Stimulated activated CD4-positive, alpha-beta T cell treated with anti-CD3 and anti-CD28 coated beads, Interleukin-4, amount 100 ng/mL, for 24 hours (primary cell): ENCODE data around the gene EIF6.
A peak's percentile ranks its signal among the peaks of the same experiment; 100 is the strongest.
"Not testable (repeated sequence)": the region's sequence is repeated elsewhere in the genome, so short reads cannot be mapped to it uniquely, and the experiment has no call there.

Experiments
- DNase-seq: peaks from one replicate; pipeline ENCODE4 v3.0.0-alpha.2; 2020

Gene EIF6

DNA sequence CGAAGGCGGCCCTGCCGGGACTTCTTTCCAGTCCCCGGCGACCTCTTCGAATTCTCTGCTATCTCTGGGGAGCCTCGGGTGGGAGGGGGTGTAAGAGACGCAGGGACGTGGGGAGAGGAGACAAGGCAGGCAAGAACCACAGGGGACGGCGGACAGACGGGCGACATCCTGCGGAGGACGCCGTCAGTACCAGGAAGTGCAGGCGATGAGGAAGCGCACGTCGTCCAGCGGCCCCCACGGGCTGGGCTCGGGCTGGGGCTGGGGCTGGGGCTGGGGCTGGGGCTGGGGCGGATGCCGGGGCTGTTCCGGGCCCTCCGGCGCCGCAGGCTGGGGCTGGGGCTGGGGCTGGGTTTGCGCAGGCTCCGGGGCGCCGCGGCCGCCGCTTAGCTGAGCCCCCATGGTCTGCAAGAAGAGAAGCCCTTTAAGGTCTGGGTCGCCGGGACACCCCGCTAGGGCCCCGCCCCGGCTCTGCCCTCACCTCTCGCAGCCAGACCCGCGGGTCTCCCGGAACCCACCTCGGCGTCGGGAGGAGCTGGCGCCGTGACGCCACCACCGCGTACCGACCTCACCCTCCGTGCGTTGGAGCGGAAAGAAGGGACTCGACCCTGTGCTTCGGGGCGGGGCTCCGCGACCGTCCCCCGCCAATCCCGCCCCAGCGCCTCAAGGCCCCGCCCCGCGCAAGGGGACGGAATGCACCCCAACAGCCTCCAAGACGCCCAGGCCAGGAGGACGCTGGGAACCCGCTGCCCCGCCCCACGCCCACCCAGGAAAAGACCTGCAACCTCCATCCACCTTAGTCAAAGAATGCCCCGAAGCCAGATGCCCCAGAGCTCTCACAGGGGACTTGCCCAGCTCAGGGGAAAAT lies 6.8 kb downstream of the EIF6 start, which contains the start of gene MMP24OS:
MMP24OS (minus strand) TSS at position 592 of the 865 bp plus-strand sequence; CDS start at position 399, 193 bp downstream.
- DNase-seq: peak; percentile 86

GRCh38 chr20:35277127-35277526 lies 7.4 kb downstream of the EIF6 start:
- no peak for DNase-seq

- DNase-seq: no peak
Observed at GRCh38 chr20:35276408-35276807, 8.2 kb downstream of the EIF6 start.

DNA sequence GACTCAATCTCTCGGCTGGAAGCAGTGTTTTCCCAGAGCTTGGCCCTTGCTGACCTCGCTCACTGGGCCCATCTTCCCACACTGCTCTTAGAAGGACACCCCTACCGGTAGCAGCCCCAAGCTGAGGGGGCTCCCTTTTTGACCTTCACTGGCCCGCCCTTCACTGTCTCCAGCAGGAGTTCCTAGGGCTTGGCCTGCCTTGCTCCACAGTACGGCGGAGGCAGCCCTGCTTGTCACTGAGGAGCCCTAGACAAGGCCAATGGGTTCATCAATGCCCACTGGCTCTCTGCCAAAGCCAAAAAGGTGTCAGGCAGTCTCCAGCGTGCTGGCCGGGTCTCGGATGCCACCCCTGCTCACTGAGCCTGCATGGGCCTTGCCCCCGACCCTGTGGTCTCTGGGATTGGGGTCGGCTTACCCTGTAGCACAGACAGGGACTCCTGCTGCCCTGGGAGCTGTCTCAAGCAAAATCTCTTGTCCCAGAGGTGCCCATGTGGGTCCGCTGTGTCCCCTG lies 8.8 kb downstream of the EIF6 start:
- DNase-seq: no peak

DNA sequence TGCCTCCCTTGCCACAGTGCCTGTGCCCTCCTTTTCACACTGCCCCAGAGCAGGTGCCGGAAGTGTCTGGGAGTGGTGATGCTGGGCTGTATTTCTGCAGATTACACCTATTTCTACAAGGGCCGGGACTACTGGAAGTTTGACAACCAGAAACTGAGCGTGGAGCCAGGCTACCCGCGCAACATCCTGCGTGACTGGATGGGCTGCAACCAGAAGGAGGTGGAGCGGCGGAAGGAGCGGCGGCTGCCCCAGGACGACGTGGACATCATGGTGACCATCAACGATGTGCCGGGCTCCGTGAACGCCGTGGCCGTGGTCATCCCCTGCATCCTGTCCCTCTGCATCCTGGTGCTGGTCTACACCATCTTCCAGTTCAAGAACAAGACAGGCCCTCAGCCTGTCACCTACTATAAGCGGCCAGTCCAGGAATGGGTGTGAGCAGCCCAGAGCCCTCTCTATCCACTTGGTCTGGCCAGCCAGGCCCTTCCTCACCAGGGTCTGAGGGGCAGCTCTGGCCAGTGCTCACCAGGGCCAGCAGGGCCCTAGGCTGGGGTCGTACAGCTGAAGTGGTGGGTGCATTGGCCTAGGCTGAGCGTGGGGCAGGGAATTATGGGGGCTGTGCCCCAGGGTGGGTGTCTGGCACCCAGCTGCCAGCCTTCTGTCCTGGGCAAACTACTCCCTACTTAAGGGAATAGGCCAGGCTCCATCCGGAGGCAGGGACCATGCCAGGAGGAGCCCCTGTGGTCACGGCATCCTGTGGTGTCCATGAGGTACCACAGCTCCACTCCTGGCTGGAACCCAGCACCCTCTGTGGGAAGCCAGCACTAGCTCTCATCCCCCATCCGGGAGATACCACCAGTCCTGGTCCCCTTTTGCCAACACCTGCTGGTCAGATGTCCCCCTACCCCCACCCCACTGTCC lies 10.1 kb downstream of the EIF6 start:
- DNase-seq: no peak

- no peak for DNase-seq
Observed at GRCh38 chr20:35273449-35274171, 11.0 kb downstream of the EIF6 start.

- no peak for DNase-seq
Observed at GRCh38 chr20:35271904-35272303, 12.7 kb downstream of the EIF6 start.

DNA sequence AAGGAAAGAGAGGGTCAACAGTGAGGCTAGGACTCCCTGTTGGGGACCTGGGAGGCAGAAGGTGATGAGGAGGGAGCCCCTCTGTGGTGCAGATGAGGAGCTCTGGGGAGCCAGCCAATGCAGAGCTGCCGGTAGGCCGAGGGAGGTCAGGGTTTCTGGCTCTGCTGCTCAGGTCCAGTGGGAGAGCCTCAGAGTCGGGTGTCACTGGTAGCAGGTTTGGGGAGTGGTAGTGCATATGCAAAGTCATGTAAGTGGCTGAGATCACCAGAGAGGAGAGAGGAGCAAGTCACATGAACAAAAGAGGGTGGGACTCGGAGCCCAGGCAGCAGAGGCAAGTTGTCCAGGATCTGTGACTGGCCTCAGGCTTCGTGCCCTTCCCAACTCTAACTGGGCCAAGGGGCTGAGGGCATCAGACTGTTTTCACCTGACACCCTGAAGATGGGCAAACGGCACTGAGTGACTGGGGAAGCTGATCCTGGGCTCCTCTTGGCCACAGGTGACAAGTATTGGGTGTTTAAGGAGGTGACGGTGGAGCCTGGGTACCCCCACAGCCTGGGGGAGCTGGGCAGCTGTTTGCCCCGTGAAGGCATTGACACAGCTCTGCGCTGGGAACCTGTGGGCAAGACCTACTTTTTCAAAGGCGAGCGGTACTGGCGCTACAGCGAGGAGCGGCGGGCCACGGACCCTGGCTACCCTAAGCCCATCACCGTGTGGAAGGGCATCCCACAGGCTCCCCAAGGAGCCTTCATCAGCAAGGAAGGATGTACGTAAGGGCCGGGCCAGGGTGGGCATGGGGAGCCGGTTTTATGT lies 13.3 kb downstream of the EIF6 start:
- DNase-seq: no peak

DNA sequence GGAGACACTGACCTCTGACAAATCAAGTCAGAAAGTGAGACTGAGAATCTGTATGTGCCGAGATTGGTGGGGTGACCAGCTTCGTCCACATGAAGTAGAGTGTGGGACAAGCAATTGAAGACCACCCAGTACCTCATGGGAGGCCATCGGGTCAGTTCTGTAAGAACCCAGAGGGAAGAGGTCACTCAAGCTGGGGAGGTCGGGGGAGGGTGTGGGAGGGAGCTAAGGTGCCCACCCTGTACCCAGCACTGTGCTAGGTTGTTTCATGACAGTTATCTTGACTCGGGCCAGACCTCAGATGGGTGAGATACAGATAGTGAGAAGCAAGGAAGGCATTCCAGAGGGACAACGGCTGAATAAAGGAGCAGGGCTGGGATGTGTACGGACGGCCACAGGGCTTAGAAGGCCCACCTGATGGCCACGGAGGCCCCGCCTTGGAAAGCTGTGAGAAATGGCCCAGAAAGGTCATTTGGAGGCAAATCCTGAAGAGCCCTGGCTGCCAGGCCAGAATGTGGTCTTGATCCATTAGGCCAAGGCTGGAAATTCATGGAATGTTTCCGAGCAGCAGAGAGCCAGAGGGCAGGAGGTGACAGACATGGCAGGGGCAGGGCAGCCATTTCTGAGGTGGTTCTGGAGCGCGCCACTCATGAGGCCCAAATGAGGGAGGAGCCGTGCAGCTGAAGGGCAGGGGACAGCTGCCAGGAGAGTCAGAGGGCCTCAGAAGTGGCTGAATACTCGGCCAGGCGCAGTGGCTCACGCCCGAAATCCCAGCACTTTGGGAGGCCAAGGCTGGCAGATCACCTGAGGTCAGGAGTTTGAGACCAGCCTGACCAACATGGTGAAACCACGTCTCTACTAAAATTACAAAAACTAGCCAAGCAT lies 14.3 kb downstream of the EIF6 start:
- no peak for DNase-seq

DNA sequence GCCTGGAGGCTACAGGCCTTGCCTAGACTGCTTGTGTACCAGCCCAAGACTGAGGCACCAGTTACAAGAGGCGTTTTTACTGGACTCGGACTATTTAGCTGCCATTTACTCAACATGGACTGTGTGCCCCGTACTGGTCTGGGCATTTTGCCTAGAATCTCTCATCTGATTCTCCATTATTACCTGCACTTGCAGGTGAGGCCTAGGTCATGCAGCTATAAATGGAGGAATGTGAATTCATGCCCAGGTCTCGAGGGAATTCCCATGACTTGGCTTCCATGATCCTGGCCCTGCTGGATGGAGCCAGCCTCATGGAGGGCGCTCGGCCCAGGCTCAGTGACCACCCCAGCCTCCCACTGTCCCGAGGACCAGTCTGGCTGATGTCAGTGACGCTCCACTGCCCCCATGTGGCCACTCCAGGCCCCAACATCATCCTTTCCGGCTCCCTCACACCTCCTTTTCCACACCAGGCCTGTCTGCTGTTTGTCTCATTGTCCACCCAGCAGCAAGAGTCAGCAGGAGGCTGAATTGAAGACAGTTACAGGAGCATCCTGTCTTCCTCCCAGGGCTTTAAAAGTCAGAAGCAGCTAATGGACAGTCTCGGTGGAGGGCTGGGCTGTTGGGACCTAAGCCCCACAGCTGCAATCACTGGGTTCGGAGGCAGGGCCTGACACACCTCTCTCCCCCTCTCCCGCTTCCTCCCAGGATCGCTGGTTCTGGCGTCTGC lies 15.4 kb downstream of the EIF6 start:
- DNase-seq: peak; percentile 41

GRCh38 chr20:35267092-35267491 lies 17.5 kb downstream of the EIF6 start:
- no peak for DNase-seq

DNA sequence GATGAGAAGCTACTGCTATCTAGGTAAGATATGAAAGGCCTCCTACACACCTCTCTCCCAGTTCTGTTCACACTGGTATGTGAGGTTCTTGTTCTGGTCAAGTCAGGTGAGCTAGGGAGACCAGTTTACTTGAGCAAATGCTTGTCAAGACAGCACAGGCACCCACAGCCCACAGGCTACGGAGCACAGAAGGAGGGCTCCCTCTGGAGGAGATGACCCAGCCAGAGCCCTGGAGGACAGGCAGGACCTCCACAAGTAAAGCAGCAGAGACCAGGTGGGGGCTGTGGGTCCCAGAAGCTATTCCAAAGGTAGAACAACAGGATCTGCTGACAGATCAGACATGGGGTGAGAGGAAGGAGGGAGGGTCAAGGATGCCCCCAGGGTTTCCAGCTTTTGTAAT lies 19.8 kb downstream of the EIF6 start:
- DNase-seq: no peak

GRCh38 chr20:35263532-35264341 lies 20.8 kb downstream of the EIF6 start:
- DNase-seq: no peak

- not testable (repeated sequence) for DNase-seq
Observed at GRCh38 chr20:35262731-35263531, 21.6 kb downstream of the EIF6 start.

DNA sequence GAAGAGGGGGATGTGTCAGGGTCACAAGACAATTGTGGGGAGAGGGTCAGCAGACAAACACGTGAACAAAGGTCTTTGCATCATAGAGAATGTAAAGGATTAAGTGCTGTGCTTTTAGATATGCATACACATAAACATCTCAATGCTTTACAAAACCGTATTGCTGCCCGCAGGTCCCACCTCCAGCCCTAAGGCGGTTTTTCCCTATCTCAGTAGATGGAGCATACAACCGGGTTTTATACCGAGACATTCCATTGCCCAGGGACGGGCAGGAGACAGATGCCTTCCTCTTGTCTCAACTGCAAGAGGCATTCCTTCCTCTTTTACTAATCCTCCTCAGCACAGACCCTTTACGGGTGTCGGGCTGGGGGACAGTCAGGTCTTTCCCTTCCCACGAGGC lies 22.3 kb downstream of the EIF6 start:
- not testable (repeated sequence) for DNase-seq

DNA sequence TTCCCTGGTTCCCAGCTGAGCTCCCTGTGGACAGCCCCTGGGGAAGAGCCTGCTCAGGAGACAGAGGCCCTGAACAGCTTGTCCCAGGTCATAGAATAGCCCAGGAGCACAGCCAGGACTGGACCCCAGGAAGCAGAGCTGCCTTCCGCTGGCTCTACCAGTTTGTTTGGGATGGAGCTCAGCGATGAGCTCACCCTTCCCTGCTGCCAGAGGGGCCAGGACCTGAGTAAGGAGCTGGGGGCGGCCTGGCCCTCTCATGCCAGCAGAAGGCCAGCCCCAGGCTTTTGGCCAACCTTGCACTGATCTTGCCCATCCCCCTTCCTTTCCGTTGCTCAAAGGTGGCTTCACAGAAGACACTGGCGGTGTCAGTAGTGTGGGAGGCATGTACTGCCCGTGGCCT lies 24.1 kb downstream of the EIF6 start:
- no peak for DNase-seq

DNA sequence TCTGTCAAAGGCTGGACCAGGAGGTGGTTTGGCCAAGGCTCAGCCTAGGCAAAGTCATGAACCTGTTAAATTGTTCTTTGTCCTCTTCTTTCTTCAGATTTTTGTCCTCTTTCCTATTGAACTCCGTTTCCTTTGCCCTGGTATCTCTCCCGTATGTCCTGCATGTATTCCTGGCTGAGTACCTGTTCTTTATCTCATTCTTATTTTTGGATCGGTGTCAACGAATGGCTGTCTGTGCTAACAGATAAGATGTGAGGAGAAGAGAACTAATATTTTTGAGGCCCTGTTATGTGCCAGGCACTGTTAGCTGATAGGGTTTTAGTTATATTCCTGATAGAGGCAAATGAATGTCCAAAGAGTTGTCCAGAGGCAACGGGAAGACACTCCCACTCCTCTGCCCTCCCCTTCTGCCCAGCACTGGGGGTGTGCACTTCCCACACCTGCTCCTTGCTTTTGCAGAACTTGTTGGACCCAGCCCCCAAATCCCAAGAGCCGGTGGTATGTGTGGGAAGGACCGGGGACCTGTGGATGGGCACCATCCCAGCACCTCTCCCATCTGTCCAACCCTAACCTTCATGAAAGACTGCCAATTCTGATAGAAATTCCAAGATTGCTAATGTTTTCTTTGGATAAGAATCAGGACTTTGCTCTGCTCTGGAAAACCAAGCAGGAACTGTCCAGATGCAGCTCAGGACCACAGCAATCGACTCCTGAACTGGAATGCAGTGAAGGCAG lies 27.2 kb downstream of the EIF6 start:
- no peak for DNase-seq
